A549 (cell line): ENCODE data around the gene KIF16B. TPM values are rescaled to one million over a fixed set of nuclear protein-coding genes. Genes with fewer than 3 reads are reported as not detected.

ENCODE experiments used
- ATAC-seq, 2 experiments: fragments of 200-7000 bp in 1 of 2; fragments of >200 bp in 1 of 2; cut with Nextera tagmentation in 1 of 2; cut with Tn5 transposase in 1 of 2; 3 replicates each; pipeline versions ENCODE4 v1.8.0 to v1.9.1; 2018 to 2020; ENCODE audit warnings: mild to moderate bottlenecking in 1 of 2, moderate library complexity in 1 of 2
- CTCF ChIA-PET: fragments of 300-600 bp; sonication (Branson Sonifier 250); formaldehyde crosslinking; extraction: SDS; loops from one replicate; lab custom pipeline; 2021; ENCODE audit warnings: antibody characterized with exemption, inconsistent platforms; lab: Yijun Ruan, JAX
- POLR2A ChIA-PET: fragments of 350-600 bp; formaldehyde crosslinking; extraction: SDS; loops from one replicate; lab custom pipeline; 2021; ENCODE audit warnings: antibody characterized with exemption, inconsistent platforms; lab: Yijun Ruan, JAX
- DNase-seq, 2 experiments: peaks; one replicate each; pipeline versions ENCODE4 v3.0.0 to v3.0.0-alpha.2; 2011 to 2016; ENCODE audit warnings: low read depth in 1 of 2, low spot score in 1 of 2
- FAIRE-seq: peaks from 2 replicates; lab custom pipeline; 2011; peaks lifted over from hg19 to GRCh38; lab: Jason Lieb, UNC
- H3K27ac ChIP-seq, 2 experiments: fragments of >200 bp; sonication (Bioruptor Twin); formaldehyde crosslinking; 3 replicates each; pipeline ENCODE4 v1.5.1; 2016 to 2017
- H3K4me1 ChIP-seq: fragments of >200 bp; sonication (Bioruptor Twin); formaldehyde crosslinking; 3 replicates; pipeline ENCODE4 v1.6.1; 2016
- H3K4me2 ChIP-seq: fragments of >200 bp; sonication (Bioruptor Twin); formaldehyde crosslinking; 3 replicates; pipeline ENCODE4 v1.6.1; 2016
- H3K4me3 ChIP-seq: fragments of >200 bp; sonication (Bioruptor Twin); formaldehyde crosslinking; 3 replicates; pipeline ENCODE4 v1.5.1; 2016
- H3K9me3 ChIP-seq: fragments of >200 bp; sonication (Bioruptor Twin); formaldehyde crosslinking; 3 replicates; pipeline ENCODE4 v1.6.1; 2016
- ATOH8 ChIP-seq: fragments of 250-450 bp; sonication (Bioruptor Pico); IDR thresholded peaks from 2 replicates; pipeline ENCODE4 v1.5.0; 2020; ENCODE audit warnings: low read depth, mild to moderate bottlenecking, moderate library complexity
- CBX2 ChIP-seq: fragments of 200-600 bp; sonication (generic); IDR thresholded peaks from 2 replicates; pipeline ENCODE4 v1.6.1; 2016; ENCODE audit warnings: low read depth, mild to moderate bottlenecking, borderline replicate concordance
- E2F6 ChIP-seq: IDR thresholded peaks from 2 replicates; pipeline ENCODE4 v1.6.1; 2012; ENCODE audit warnings: low read depth, borderline replicate concordance
- EHMT2 ChIP-seq: fragments of 200-600 bp; sonication (generic); IDR thresholded peaks from 2 replicates; pipeline ENCODE4 v1.6.1; 2016; ENCODE audit warnings: antibody characterized with exemption, low read depth, mild to moderate bottlenecking, moderate library complexity
- EP300 ChIP-seq, 2 experiments: fragments of >200 bp; sonication (Bioruptor Twin); formaldehyde crosslinking; IDR thresholded peaks; 2 replicates in 1 of 2; 3 replicates in 1 of 2; pipeline ENCODE4 v1.6.1; 2016 to 2017
- HES2 ChIP-seq: fragments of >200 bp; sonication (Bioruptor Twin); formaldehyde crosslinking; IDR thresholded peaks from 2 replicates; pipeline ENCODE4 v1.6.1; 2016
- HOXA7 ChIP-seq: fragments of 250-450 bp; sonication (Bioruptor Pico); IDR thresholded peaks from 2 replicates; pipeline ENCODE4 v1.5.0; 2020; ENCODE audit warnings: mild to moderate bottlenecking, moderate library complexity
- HOXB5 ChIP-seq: fragments of 250-450 bp; sonication (Bioruptor Pico); IDR thresholded peaks from 2 replicates; pipeline ENCODE4 v1.5.0; 2020; ENCODE audit warnings: mild to moderate bottlenecking, moderate library complexity
- MAX ChIP-seq: IDR thresholded peaks from 2 replicates; pipeline ENCODE4 v1.6.1; 2012
- MYC ChIP-seq: IDR thresholded peaks from 2 replicates; pipeline ENCODE4 v1.6.1; 2012; ENCODE audit warnings: mild to moderate bottlenecking, inconsistent platforms, low read length, improper control_type of control experiment, borderline replicate concordance
- NR3C1 ChIP-seq: fragments of >200 bp; sonication (Bioruptor Twin); formaldehyde crosslinking; IDR thresholded peaks from 3 replicates; pipeline ENCODE4 v1.6.1; 2017
- ZC3H11A ChIP-seq: fragments of 450-650 bp; IDR thresholded peaks from 2 replicates; pipeline ENCODE4 v1.6.1; 2014; ENCODE audit warnings: antibody characterized with exemption, mild to moderate bottlenecking
- ZFP36 ChIP-seq: fragments of 450-650 bp; IDR thresholded peaks from 2 replicates; pipeline ENCODE4 v1.6.1; 2014; ENCODE audit warnings: borderline replicate concordance; ENCODE audit not compliant: partially characterized antibody
- ZNF302 ChIP-seq: fragments of 250-450 bp; sonication (Bioruptor Pico); IDR thresholded peaks from 2 replicates; pipeline ENCODE4 v1.9.0; 2021; ENCODE audit warnings: inconsistent platforms, mild to moderate bottlenecking, moderate library complexity
- WGBS: methylation state at CpG from one replicate; pipeline ENCODE4 v1.1.6; 2017; ENCODE audit errors: missing lambda C conversion rate; 5-methylcytosine and 5-hydroxymethylcytosine counted together
- polyA plus RNA-seq, 4 experiments: library from polyadenylated mRNA; depleted of rRNA in 3 of 4; stranded (reverse); fragments of >200 nt; fragmentation: RNase III in 1 of 4; extraction: RNeasy Plus Mini Kit Qiagen cat#74134 plus additional on column Dnase treatment in 1 of 4; gene quantifications; 2 replicates in 3 of 4; 3 replicates in 1 of 4; pipeline ENCODE4 v1.2.3, GENCODE V29; 2011 to 2017
- TF ChIP-seq, protein P1 (sequence below): IDR thresholded peaks from 2 replicates; pipeline ENCODE4 v1.6.1; 2012
- TF ChIP-seq, protein P2 (sequence below): fragments of >200 bp; sonication (Bioruptor Twin); formaldehyde crosslinking; IDR thresholded peaks from 3 replicates; pipeline ENCODE4 v1.5.1; 2016

Gene KIF16B
- polyA plus RNA-seq, 2 of the 4 experiments (the other 2 are of a cell fraction): 14.1 to 23.3 TPM

DNA sequence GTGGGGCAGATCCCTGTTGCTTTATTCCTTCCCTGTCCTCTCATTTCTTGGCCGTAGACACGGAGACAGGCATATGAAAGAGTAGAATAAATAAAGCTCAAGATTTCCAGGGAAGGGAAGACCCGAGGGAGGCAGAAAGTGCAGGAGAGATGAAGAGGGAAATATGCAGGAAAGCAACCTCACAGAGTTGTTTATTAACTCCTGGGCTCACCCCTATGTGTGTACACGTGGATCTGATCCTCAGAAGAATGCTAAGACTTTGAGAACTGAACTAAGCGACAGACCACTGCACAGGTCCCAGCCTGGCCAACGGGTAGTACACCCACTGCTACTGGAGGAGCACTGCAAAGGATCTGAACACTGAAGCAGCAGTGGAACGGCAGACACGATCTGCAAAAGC is 156.2 kb downstream of the KIF16B start (continued):
- TF ChIP-seq ZC3H11A (no peak), MYC (no peak), EP300 (IDR thresholded peaks at IDR 0.05) (no peak)
- TF ChIP-seq, protein P1, sequence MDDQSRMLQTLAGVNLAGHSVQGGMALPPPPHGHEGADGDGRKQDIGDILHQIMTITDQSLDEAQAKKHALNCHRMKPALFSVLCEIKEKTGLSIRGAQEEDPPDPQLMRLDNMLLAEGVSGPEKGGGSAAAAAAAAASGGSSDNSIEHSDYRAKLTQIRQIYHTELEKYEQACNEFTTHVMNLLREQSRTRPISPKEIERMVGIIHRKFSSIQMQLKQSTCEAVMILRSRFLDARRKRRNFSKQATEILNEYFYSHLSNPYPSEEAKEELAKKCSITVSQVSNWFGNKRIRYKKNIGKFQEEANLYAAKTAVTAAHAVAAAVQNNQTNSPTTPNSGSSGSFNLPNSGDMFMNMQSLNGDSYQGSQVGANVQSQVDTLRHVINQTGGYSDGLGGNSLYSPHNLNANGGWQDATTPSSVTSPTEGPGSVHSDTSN: no peak

- no peak overlapping the region for H3K27ac ChIP-seq
- no peak overlapping the region for H3K4me3 ChIP-seq
- FAIRE-seq (no peak), DNase-seq (no peak), ATAC-seq (no peak)
- H3K4me2 ChIP-seq: no peak overlapping the region
- H3K9me3 ChIP-seq: no peaks in the 10 kb centered on the region
- no peaks in the 10 kb centered on the region for H3K4me1 ChIP-seq
- no peak for TF ChIP-seq ZNF302 (CRISPR knock-in tag)
- TF ChIP-seq EHMT2: no peak
- TF ChIP-seq HES2: no peak
- no peak for TF ChIP-seq MAX
- no peak for TF ChIP-seq E2F6
- no peak for TF ChIP-seq ATOH8 (CRISPR knock-in tag)
- TF ChIP-seq ZFP36: no peak
- no peak for TF ChIP-seq HOXB5
- no peak for TF ChIP-seq NR3C1
- POLR2A ChIA-PET: no interaction called here
- 87% methylated on average over 4 of the region's 4 CpGs for WGBS
- CTCF ChIA-PET: no interaction called here
Measured at GRCh38 chr20:16415071-16416053, 157.9 kb downstream of the KIF16B start.

DNA sequence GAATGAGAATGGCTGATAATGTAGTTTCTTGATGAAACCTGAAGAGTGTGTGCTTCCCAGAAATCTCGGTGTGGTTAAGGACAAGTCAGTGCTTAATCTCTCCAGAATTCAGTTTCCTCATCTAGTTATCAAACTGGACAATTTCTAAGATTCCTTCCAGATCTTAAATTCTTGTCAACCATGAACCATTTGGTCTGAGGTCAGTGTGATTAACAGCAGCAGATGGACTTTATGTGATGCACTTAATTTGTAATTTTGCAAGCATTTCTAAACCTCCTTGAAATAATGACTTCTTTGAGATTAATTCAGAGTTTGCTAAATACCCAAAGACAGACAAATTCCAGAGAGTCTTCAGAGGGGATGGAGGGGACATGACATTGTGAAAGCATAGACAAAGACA is 160.3 kb downstream of the KIF16B start:
- no peak for TF ChIP-seq NR3C1
- TF ChIP-seq, protein P2, sequence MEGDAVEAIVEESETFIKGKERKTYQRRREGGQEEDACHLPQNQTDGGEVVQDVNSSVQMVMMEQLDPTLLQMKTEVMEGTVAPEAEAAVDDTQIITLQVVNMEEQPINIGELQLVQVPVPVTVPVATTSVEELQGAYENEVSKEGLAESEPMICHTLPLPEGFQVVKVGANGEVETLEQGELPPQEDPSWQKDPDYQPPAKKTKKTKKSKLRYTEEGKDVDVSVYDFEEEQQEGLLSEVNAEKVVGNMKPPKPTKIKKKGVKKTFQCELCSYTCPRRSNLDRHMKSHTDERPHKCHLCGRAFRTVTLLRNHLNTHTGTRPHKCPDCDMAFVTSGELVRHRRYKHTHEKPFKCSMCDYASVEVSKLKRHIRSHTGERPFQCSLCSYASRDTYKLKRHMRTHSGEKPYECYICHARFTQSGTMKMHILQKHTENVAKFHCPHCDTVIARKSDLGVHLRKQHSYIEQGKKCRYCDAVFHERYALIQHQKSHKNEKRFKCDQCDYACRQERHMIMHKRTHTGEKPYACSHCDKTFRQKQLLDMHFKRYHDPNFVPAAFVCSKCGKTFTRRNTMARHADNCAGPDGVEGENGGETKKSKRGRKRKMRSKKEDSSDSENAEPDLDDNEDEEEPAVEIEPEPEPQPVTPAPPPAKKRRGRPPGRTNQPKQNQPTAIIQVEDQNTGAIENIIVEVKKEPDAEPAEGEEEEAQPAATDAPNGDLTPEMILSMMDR: no peak
- no peak for TF ChIP-seq CBX2
- TF ChIP-seq HES2: no peak
- no peak for TF ChIP-seq HOXA7 (CRISPR knock-in tag)
- ChIA-PET POLR2A (no interaction called here), CTCF (no interaction called here)
- ATAC-seq (no peak), FAIRE-seq (no peak), DNase-seq (no peak)
- Histone ChIP-seq H3K4me1 (peaks cover 9% of the 10 kb centered on the region), H3K9me3 (no peaks in the 10 kb centered on the region), H3K4me2 (no peak overlapping the region), H3K27ac (no peak overlapping the region), H3K4me3 (no peak overlapping the region)
- WGBS: 84% methylated on average over 1 of the region's 1 CpG
